Skeletal muscle tissue (tissue), 4 donors: ENCODE results near the gene FGFR2. TPM values are rescaled to one million over a fixed set of nuclear protein-coding genes. Genes with fewer than 3 reads are reported as not detected.

ENCODE experiments used
- H3K27ac ChIP-seq: one replicate; pipeline ENCODE4 v1.7.0; 2013; ENCODE audit warnings: mild to moderate bottlenecking, low read depth, low read length, inconsistent platforms
- H3K27me3 ChIP-seq, 3 donors: one replicate each; pipeline ENCODE4 v1.7.0; 2013; ENCODE audit warnings: low read length in 3 of 3; ENCODE audit not compliant: control insufficient read depth in 3 of 3, insufficient read depth in 3 of 3
- H3K36me3 ChIP-seq, 3 donors: one replicate each; pipeline ENCODE4 v1.7.0; 2013; ENCODE audit warnings: low read length in 3 of 3; ENCODE audit not compliant: control insufficient read depth in 3 of 3, insufficient read depth in 3 of 3
- H3K4me1 ChIP-seq, 3 donors: one replicate each; pipeline ENCODE4 v1.7.0; 2013; ENCODE audit warnings: low read length in 3 of 3, mild to moderate bottlenecking in 3 of 3; ENCODE audit not compliant: control insufficient read depth in 3 of 3, insufficient read depth in 3 of 3
- H3K4me3 ChIP-seq, 3 donors: one replicate each; pipeline ENCODE4 v1.7.0; 2013; ENCODE audit warnings: low read length in 3 of 3
- H3K9ac ChIP-seq, 3 donors: one replicate each; pipeline ENCODE4 v1.7.0; 2013; ENCODE audit warnings: low read length in 3 of 3, mild to moderate bottlenecking in 3 of 3, moderate library complexity in 2 of 3, low read depth in 1 of 3
- H3K9me3 ChIP-seq, 3 donors: one replicate each; pipeline ENCODE4 v1.7.0; 2013; ENCODE audit warnings: low read length in 3 of 3; ENCODE audit not compliant: control insufficient read depth in 3 of 3
- total RNA-seq: library from RNA; depleted of rRNA; stranded (reverse); fragments of >200 nt; gene quantifications from one replicate; pipeline ENCODE4 v1.2.3, GENCODE V29; 2014
- donor health status: Osteomylitis.

The FGFR2 gene
- total RNA-seq, 1 donor from 2014 or later: 11.5 TPM

DNA sequence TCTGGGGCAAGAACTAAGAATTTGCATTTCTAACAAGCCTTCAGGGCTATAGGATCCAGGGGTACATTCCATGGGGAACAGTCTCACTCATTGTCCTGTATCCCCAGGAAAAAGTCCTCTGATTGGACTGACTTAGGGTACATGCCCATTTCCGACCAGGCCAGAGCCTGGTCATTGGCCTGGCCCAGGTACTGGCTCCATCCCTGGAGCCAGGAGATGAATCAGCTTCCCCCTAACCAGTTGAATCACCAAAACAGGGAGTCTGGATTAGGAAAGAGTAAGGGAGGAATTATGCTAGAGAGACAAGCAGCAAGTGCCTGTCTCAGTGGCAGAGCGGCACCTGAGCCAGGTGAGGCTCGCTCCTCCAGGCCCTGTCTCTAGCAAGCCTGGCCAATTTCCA lies 137.5 kb downstream of the FGFR2 start:
- no peak overlapping the region for H3K27ac ChIP-seq
- H3K9ac ChIP-seq: no peak overlapping the region
- H3K27me3 ChIP-seq: peaks cover 0 to 14% (median 4%) of the 10 kb centered on the region in 3 donors
- no peaks in the 10 kb centered on the region for H3K36me3 ChIP-seq
- no peaks in the 10 kb centered on the region for H3K4me1 ChIP-seq
- H3K4me3 ChIP-seq: no peak overlapping the region
- H3K9me3 ChIP-seq: no peaks in the 10 kb centered on the region

DNA sequence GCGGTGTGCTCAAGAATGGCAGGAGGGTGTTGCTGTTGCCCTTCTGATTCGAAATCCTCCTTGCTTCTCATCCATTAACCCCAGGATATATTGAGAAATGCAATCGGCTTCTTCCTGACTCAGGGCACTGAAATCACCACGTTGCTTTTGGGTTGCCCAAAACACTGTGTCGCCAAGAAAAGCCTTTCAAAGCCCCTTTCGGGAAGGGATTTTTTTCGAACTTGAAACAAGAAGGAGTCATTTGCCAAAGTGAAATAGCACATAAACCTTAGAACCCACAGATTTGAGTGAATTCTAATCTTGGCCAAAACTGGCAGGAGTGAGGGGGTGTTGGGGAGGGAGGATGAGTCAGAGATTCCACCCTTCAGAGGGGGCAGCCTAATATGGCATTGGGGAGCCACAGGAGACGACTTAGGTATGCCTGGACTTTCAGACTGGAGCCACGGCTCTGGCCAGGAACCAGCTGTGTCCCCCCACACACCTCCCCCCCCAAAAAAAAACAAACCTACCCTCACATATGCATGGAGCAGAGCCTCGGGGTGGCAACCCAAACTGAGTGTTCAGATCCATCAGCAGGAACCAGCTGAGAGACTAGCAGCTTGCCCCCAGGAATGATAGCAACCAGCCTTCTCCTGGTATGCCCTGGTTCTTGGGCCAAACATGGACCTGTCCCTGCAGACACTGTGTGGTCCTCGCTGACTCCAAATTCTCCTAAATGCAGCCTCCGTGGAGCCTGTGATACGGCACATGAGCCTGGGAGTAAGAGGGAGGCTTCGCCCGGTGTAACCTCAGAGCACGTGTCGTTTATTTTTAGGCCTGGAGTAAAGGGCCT lies 138.4 kb downstream of the FGFR2 start:
- H3K36me3 ChIP-seq: no peaks in the 10 kb centered on the region

DNA sequence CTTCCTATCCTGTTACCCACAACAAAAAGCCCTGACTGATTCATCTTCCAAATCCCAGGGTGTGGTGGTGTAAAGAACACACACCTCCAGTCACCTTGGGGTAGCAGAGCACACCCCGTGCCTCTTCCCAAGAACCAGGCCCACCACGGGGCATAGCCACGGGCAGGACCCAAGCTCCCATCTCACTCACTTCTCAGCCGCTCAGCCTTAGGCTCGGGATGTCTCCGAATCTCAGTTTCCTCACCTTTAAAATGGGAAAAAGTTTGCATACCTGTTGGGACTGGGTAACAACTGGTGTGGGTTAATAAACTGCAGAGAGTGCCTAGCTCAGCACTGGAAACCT lies 139.0 kb downstream of the FGFR2 start:
- H3K4me3 ChIP-seq: no peak overlapping the region
- H3K9ac ChIP-seq: no peak overlapping the region
- H3K9me3 ChIP-seq: no peaks in the 10 kb centered on the region
- H3K36me3 ChIP-seq: no peaks in the 10 kb centered on the region
- no peaks in the 10 kb centered on the region for H3K4me1 ChIP-seq
- H3K27me3 ChIP-seq: peaks cover 0 to 5% (median 0%) of the 10 kb centered on the region in 3 donors
- no peak overlapping the region for H3K27ac ChIP-seq

More for the DNA sequence above, 138.4 kb downstream of the FGFR2 start:
- H3K9ac ChIP-seq: no peak overlapping the region
- H3K27ac ChIP-seq: no peak overlapping the region
- peaks cover 0 to 5% (median 3%) of the 10 kb centered on the region in 3 donors for H3K27me3 ChIP-seq
- no peaks in the 10 kb centered on the region for H3K4me1 ChIP-seq
- H3K4me3 ChIP-seq: no peak overlapping the region
- no peaks in the 10 kb centered on the region for H3K9me3 ChIP-seq

DNA sequence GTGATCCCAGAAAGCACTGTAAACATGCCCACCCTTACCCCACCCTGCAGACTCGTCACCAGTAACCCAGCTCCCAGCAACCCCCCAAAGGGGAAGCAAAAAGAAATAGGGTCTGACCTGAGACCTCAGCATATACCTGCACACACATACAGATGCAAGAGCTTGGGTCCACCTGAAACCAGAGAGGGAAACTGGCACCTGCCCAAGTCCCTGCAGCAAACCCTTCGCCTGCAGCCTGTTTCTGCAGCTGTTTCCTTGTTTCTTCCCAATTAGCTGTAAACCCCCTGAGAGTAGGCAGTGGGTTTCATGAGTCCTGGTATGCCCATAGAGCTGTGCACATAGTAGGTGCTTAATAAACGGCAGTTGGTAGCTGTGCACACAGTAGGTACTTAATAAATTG lies 140.5 kb downstream of the FGFR2 start:
- no peaks in the 10 kb centered on the region for H3K36me3 ChIP-seq
- no peaks in the 10 kb centered on the region for H3K9me3 ChIP-seq
- H3K9ac ChIP-seq: no peak overlapping the region
- H3K4me3 ChIP-seq: no peak overlapping the region
- no peaks in the 10 kb centered on the region for H3K4me1 ChIP-seq
- H3K27me3 ChIP-seq: peaks cover 0 to 5% (median 0%) of the 10 kb centered on the region in 3 donors
- no peak overlapping the region for H3K27ac ChIP-seq

DNA sequence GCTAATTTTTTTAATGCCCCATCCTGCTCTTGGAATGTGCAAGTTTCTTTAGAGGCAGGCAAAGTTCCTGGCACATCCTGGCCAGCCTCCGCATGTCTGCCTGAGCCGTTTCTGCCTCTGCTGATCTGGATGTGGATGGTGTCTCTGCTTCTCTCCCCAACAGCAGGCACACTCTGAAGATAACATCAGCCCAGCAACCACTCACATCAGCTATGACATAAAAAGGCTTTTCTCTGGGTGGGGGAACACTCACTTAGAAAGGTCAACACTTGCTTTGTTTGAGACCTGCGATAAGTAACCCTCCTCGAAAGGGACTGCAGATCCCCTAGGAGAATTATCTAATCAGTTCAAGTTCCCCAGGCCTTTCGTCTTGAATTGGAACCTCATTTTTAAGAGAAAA lies 142.9 kb downstream of the FGFR2 start:
- Histone ChIP-seq H3K4me3 (no peak overlapping the region), H3K9ac (no peak overlapping the region), H3K4me1 (no peaks in the 10 kb centered on the region), H3K27ac (no peak overlapping the region), H3K9me3 (no peaks in the 10 kb centered on the region), H3K27me3 (peaks cover 0 to 3% (median 0%) of the 10 kb centered on the region in 3 donors), H3K36me3 (no peaks in the 10 kb centered on the region)

DNA sequence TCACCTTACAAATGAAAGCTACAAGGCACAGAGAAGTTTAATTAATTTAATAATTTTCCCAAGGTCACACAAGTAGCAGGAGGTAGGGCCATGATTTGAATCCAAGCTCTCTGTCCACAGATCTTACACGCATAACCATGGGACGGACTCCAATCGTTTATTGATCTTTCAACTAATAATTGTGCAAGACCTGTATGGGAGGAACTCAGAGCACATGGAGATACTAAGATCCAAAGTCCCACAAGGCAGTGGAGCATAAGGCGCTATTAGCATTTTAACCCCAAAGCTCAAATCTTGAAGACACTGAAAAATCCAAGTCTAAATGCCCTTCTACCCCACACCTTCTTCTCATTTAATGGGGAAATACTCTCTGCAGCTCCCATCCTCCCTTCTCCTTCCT lies 143.5 kb downstream of the FGFR2 start:
- H3K9ac ChIP-seq: no peak overlapping the region
- H3K9me3 ChIP-seq: no peaks in the 10 kb centered on the region
- no peak overlapping the region for H3K27ac ChIP-seq
- H3K36me3 ChIP-seq: no peaks in the 10 kb centered on the region
- peaks cover 0 to 6% (median 0%) of the 10 kb centered on the region in 3 donors for H3K27me3 ChIP-seq
- no peaks in the 10 kb centered on the region for H3K4me1 ChIP-seq
- no peak overlapping the region for H3K4me3 ChIP-seq

DNA sequence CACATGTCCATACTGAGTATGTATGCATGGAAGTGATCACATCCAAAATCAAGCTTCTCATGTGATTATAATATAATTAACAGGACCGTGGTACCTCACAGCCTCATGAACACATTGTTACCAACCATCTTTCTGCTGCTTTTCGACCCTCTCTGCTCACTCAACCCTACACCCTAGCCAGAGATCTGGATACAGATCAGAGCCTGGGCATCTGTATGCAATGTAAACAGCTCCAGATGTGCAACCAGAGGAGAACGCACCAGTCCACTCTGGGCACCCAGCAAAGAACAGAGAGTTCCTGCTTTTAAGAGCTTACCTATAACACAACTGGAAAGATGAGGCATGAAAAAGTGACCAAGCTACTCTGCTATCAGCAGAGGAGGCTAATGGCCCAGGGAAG lies 145.1 kb downstream of the FGFR2 start:
- H3K9me3 ChIP-seq: no peaks in the 10 kb centered on the region
- no peak overlapping the region for H3K9ac ChIP-seq
- H3K4me3 ChIP-seq: no peak overlapping the region
- H3K27me3 ChIP-seq: peaks cover 0 to 8% (median 0%) of the 10 kb centered on the region in 3 donors
- H3K36me3 ChIP-seq: no peaks in the 10 kb centered on the region
- no peaks in the 10 kb centered on the region for H3K4me1 ChIP-seq
- no peak overlapping the region for H3K27ac ChIP-seq

DNA sequence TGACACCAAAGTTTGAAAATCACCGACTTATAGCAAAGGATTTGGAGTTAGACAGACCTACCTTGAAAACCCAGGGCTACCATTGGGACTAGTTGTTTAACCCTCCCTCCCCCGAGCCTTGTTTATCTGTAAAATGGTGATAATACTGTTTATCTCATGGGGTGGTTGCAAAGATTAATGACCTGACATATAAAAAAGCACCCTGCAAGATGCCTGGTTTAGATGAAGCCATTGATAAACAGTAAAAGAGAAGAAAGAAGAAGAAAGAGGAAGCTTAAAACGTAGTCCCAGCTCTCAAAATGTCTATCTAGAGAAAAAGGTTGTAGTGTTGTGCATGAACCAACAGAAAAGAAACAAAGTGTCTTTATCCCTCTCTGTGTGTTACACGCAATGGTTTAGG lies 145.7 kb downstream of the FGFR2 start:
- H3K9me3 ChIP-seq: no peaks in the 10 kb centered on the region
- H3K27me3 ChIP-seq: peaks cover 0 to 10% (median 0%) of the 10 kb centered on the region in 3 donors
- no peak overlapping the region for H3K4me3 ChIP-seq
- no peaks in the 10 kb centered on the region for H3K36me3 ChIP-seq
- H3K9ac ChIP-seq: no peak overlapping the region
- H3K4me1 ChIP-seq: no peaks in the 10 kb centered on the region
- no peak overlapping the region for H3K27ac ChIP-seq

DNA sequence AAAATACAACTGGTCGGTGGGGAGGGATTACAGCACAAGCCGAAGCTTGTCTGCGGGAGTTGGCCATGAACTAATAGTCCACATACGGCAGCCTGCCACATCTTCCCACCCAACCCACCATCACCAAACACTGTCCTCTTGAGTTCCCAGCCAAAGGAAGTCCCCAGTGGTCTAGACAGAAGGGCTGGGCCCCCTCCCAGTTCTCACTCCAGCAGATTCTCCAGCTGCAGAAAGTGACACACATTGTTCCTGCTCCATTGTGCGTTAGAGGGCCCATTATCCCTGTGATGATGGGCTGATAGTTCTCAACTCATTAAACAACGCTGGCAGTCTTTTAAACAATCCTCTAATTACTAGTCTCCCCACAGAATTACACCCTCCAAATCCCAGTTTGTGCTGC lies 148.0 kb downstream of the FGFR2 start:
- no peak overlapping the region for H3K27ac ChIP-seq
- no peak overlapping the region for H3K9ac ChIP-seq
- H3K27me3 ChIP-seq: peaks cover 0 to 12% (median 0%) of the 10 kb centered on the region in 3 donors
- H3K4me1 ChIP-seq: no peaks in the 10 kb centered on the region
- H3K36me3 ChIP-seq: no peaks in the 10 kb centered on the region
- no peak overlapping the region for H3K4me3 ChIP-seq
- H3K9me3 ChIP-seq: no peaks in the 10 kb centered on the region

DNA sequence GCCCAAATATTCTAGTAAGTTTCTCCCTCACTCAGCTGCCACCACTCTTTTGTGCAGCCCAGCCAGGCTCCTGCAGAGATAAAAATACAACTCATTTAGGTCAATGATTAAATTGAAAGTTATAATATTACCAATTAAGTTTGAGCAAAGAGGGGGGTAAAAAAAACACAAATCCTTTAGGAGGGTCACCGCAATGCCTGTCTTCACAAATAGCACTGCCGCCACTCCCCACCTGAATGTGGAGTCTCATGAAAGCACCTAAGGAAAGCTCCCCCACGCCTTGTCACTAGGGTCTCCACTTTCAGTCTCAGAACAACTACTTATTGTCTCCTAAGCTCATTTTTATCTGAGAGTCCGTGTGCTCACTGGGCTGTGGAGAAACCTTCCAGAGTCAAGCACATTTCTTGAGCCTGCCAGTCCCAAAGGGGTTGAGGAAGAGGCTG lies 148.7 kb downstream of the FGFR2 start:
- Histone ChIP-seq H3K27me3 (peaks cover 0 to 12% (median 0%) of the 10 kb centered on the region in 3 donors), H3K9ac (no peak overlapping the region), H3K9me3 (no peaks in the 10 kb centered on the region), H3K27ac (no peak overlapping the region), H3K36me3 (no peaks in the 10 kb centered on the region), H3K4me3 (no peak overlapping the region), H3K4me1 (no peaks in the 10 kb centered on the region)
